PC-9 (cell line): ENCODE results near the gene CHN1. TPM values are rescaled to one million over a fixed set of nuclear protein-coding genes. Genes with fewer than 3 reads are reported as not detected.

Experiments
- BruUV-seq: library from RNA; stranded (reverse); fragments of 400-500 nt; replicated peaks from 2 replicates; lab custom pipeline; 2021; lab: Mats Ljungman, UMichigan
- CTCF ChIA-PET: fragments of 300-600 bp; sonication (Branson Sonifier 250); formaldehyde crosslinking; loops from one replicate; lab custom pipeline; 2022; ENCODE audit warnings: antibody characterized with exemption; lab: Charles Lee
- POLR2A ChIA-PET: fragments of 300-600 bp; sonication (Branson Sonifier 250); formaldehyde crosslinking; loops from one replicate; lab custom pipeline; 2022; ENCODE audit warnings: antibody characterized with exemption; ENCODE audit not compliant: unreplicated experiment; lab: Charles Lee
- DNase-seq, 2 experiments: peaks; one replicate each; pipeline versions ENCODE4 v3.0.0 to v3.0.0-alpha.2; 2015 to 2022; ENCODE audit warnings: mixed read lengths in 1 of 2
- H2AFZ ChIP-seq: fragments of 200-600 bp; sonication (generic); 2 replicates; pipeline ENCODE4 v1.8.1; 2017; ENCODE audit warnings: antibody characterized with exemption
- H3F3A ChIP-seq: fragments of 200-600 bp; sonication (generic); 2 replicates; pipeline ENCODE4 v1.8.1; 2017; ENCODE audit warnings: antibody characterized with exemption, mild to moderate bottlenecking, low read depth; ENCODE audit not compliant: insufficient read depth
- H3K27ac ChIP-seq: fragments of 200-600 bp; sonication (generic); 2 replicates; pipeline ENCODE4 v1.6.1; 2016; ENCODE audit warnings: mixed run types
- H3K27me3 ChIP-seq: fragments of 200-600 bp; sonication (generic); 2 replicates; pipeline ENCODE4 v1.6.1; 2016; ENCODE audit warnings: low read depth, mixed run types; ENCODE audit not compliant: insufficient read depth
- H3K36me3 ChIP-seq: fragments of 200-600 bp; sonication (generic); 2 replicates; pipeline ENCODE4 v1.6.1; 2016; ENCODE audit warnings: low read depth, mixed run types
- H3K4me1 ChIP-seq: fragments of 200-600 bp; sonication (generic); replicated peaks from 2 replicates; pipeline ENCODE4 v1.6.1; 2016; ENCODE audit warnings: mixed run types; ENCODE audit not compliant: insufficient read depth
- H3K4me2 ChIP-seq: fragments of 200-600 bp; sonication (generic); 2 replicates; pipeline ENCODE4 v1.6.1; 2017; ENCODE audit warnings: mixed run types
- H3K4me3 ChIP-seq: fragments of 200-600 bp; sonication (generic); 2 replicates; pipeline ENCODE4 v1.6.1; 2016; ENCODE audit warnings: mixed run types
- H3K79me2 ChIP-seq: fragments of 200-600 bp; sonication (generic); 2 replicates; pipeline ENCODE4 v1.6.1; 2017; ENCODE audit warnings: low read depth, mixed run types
- H3K9me2 ChIP-seq: fragments of 200-600 bp; sonication (generic); 2 replicates; pipeline ENCODE4 v1.8.1; 2017; ENCODE audit warnings: mild to moderate bottlenecking; ENCODE audit not compliant: insufficient read depth
- H3K9me3 ChIP-seq: fragments of 200-600 bp; sonication (generic); 2 replicates; pipeline ENCODE4 v1.8.1; 2016; ENCODE audit warnings: low read depth; ENCODE audit not compliant: insufficient read depth
- H4K20me1 ChIP-seq: fragments of 200-600 bp; sonication (generic); 2 replicates; pipeline ENCODE4 v1.8.1; 2017; ENCODE audit not compliant: insufficient read depth
- EZH2 ChIP-seq: fragments of 200-600 bp; sonication (generic); IDR thresholded peaks from 2 replicates; pipeline ENCODE4 v1.8.0; 2017; ENCODE audit warnings: antibody characterized with exemption, low read depth
- intact Hi-C: fragments of 100-400 bp; cut with micrococcal nuclease; formaldehyde crosslinking; loops from one replicate; pipeline ENCODE4 v1.10.0; 2022; ENCODE audit not compliant: unreplicated experiment
- total RNA-seq: library from RNA; stranded (reverse); gene quantifications from 2 replicates; pipeline ENCODE4 v1.2.3, GENCODE V29; 2021
- TF ChIP-seq, protein P1 (sequence below): fragments of 200-600 bp; sonication (generic); conservative IDR thresholded peaks from 2 replicates; pipeline ENCODE4 v1.6.1; 2017; ENCODE audit warnings: mixed run types, antibody characterized with exemption, mild to moderate bottlenecking, moderate library complexity

Gene CHN1
- total RNA-seq, 1 experiment from 2014 or later = 14.0 TPM

DNA sequence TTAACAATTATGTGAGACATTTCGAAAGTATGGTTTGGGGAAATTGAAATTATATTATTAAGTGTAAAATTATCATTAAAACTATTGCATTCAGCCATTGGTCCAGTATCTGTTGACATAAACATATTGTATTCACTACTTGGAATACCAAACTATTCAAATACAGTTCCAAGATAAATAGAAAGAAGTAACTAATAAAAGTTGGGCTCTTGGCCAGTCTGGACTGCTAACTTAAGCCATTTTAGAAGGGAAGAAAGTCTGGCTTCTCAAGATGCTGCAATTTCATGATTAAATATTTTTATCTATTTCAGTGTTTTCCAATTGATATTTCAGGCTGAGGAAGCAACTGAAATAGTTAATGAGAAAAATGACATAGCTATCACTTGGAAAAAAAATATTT, 131.1 kb downstream of the CHN1 start:
- Histone ChIP-seq H3F3A (no peaks in the 10 kb centered on the region), H3K4me1 (no peaks in the 10 kb centered on the region), H3K4me3 (no peak overlapping the region), H3K27ac (no peak overlapping the region), H3K27me3 (no peaks in the 10 kb centered on the region), H3K4me2 (no peak overlapping the region), H4K20me1 (no peaks in the 10 kb centered on the region), H3K79me2 (no peaks in the 10 kb centered on the region), H3K9me2 (no peaks in the 10 kb centered on the region), H3K9me3 (no peaks in the 10 kb centered on the region), H3K36me3 (no peaks in the 10 kb centered on the region), H2AFZ (no peak overlapping the region)
- DNase-seq = no peak
- TF ChIP-seq, protein P1, sequence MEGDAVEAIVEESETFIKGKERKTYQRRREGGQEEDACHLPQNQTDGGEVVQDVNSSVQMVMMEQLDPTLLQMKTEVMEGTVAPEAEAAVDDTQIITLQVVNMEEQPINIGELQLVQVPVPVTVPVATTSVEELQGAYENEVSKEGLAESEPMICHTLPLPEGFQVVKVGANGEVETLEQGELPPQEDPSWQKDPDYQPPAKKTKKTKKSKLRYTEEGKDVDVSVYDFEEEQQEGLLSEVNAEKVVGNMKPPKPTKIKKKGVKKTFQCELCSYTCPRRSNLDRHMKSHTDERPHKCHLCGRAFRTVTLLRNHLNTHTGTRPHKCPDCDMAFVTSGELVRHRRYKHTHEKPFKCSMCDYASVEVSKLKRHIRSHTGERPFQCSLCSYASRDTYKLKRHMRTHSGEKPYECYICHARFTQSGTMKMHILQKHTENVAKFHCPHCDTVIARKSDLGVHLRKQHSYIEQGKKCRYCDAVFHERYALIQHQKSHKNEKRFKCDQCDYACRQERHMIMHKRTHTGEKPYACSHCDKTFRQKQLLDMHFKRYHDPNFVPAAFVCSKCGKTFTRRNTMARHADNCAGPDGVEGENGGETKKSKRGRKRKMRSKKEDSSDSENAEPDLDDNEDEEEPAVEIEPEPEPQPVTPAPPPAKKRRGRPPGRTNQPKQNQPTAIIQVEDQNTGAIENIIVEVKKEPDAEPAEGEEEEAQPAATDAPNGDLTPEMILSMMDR = no peak
- TF ChIP-seq EZH2 = no peak
- ChIA-PET POLR2A (interaction anchor here (0.7 kb wide), 1 partner anchor 1937 kb away, joined by 4 read pairs; no protein-coding TSS in a partner anchor), CTCF (no interaction called here)
- no TSS peak for BruUV-seq
- intact Hi-C loops = no loop called here

DNA sequence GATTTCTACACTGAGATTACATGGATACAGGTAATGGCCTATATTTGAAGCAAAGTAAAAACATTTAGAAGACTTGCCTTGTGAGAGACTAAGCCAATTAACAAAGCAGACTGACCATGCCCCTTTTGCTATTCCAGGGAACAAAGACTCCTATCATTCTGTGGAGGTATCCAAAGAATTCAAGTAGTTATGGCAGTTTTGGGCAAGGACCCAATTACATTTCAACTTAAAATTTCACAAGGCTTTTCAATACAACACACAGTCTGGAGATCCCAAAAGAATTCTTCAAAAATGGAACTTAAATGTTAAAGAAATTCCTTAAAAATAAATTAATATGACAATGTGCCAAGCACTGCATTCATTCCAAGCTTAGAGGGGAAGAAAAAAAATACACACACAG, 131.7 kb downstream of the CHN1 start:
- TF ChIP-seq, protein P1 = no peak
- no peak for TF ChIP-seq EZH2

DNA sequence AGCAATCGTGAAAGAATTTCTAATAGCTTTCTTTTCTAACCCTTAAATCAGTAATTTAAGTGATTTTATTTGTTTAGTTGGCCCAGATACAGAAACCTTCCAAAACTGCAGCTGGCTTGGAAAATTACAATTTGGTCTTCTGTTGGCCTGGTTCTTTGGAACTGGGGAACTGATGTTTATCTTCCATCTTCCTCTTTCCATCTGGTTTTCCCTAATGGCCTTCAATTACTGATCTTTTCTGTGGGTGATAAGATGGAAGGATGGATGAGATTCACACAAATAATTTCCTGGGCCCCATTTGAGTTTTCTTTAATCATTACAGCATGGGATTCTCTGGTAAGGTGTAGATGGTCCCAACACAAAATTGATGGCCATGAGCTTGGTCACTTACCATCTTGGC, 134.4 kb downstream of the CHN1 start:
- no peaks in the 10 kb centered on the region for H3K4me1 ChIP-seq
- intact Hi-C loops = no loop called here
- H3K9me3 ChIP-seq = no peaks in the 10 kb centered on the region
- ChIA-PET POLR2A (no interaction called here), CTCF (no interaction called here)
- no peaks in the 10 kb centered on the region for H3K9me2 ChIP-seq
- no peak overlapping the region for H3K4me2 ChIP-seq
- H3K4me3 ChIP-seq = no peak overlapping the region
- no peaks in the 10 kb centered on the region for H3K27me3 ChIP-seq
- H3K27ac ChIP-seq = no peak overlapping the region
- DNase-seq = no peak
- no TSS peak for BruUV-seq
- TF ChIP-seq, protein P1 = no peak
- no peak for TF ChIP-seq EZH2
- H4K20me1 ChIP-seq = no peaks in the 10 kb centered on the region
- no peaks in the 10 kb centered on the region for H3K36me3 ChIP-seq
- H3F3A ChIP-seq = no peaks in the 10 kb centered on the region
- H3K79me2 ChIP-seq = no peaks in the 10 kb centered on the region
- no peak overlapping the region for H2AFZ ChIP-seq

More for the DNA sequence above, 131.7 kb downstream of the CHN1 start:
- no peak overlapping the region for H2AFZ ChIP-seq
- no peaks in the 10 kb centered on the region for H3K36me3 ChIP-seq
- no peak overlapping the region for H3K27ac ChIP-seq
- BruUV-seq = no TSS peak
- H3F3A ChIP-seq = no peaks in the 10 kb centered on the region
- no peaks in the 10 kb centered on the region for H3K9me3 ChIP-seq
- DNase-seq = no peak
- H3K27me3 ChIP-seq = no peaks in the 10 kb centered on the region
- H3K4me3 ChIP-seq = no peak overlapping the region
- ChIA-PET POLR2A (interaction anchor here (0.7 kb wide), 1 partner anchor 1113 kb away, joined by 3 read pairs; no protein-coding TSS in a partner anchor), CTCF (interaction anchor here (0.7 kb wide), 1 partner anchor 17 kb away, joined by 3 read pairs; no protein-coding TSS in a partner anchor)
- no peaks in the 10 kb centered on the region for H4K20me1 ChIP-seq
- intact Hi-C loops = no loop called here
- H3K4me1 ChIP-seq = no peaks in the 10 kb centered on the region
- no peaks in the 10 kb centered on the region for H3K9me2 ChIP-seq
- no peak overlapping the region for H3K4me2 ChIP-seq
- no peaks in the 10 kb centered on the region for H3K79me2 ChIP-seq
